ENCODE results near the gene CHMP1A. TPM values are rescaled to one million over a fixed set of nuclear protein-coding genes. Genes with fewer than 3 reads are reported as not detected.

Gene CHMP1A
- total and polyA plus RNA-seq, 2 experiments from 2014 or later: 42.3 to 81.9 TPM

DNA sequence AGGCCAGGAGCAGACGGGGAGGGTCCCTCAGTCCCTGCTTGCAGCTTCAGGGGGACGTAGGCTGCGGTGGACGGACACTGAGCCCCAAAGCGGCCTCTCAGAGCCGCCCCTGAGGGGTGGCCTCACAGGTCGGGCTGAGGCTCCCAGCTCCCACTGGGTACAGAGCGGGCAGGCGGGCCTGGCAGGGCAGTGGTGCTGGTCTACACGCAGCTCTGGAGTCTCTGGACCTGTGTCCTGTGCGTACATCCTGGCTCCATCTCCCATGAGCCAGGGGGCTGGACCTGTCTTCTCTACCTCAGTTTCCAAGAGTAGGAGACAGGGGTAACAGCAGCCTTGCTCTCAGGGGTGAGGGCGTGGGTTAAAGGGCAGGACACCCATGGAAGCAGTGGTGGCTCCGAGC is 42.3 kb downstream of the CHMP1A start (continued):
- TF ChIP-seq, protein P1, sequence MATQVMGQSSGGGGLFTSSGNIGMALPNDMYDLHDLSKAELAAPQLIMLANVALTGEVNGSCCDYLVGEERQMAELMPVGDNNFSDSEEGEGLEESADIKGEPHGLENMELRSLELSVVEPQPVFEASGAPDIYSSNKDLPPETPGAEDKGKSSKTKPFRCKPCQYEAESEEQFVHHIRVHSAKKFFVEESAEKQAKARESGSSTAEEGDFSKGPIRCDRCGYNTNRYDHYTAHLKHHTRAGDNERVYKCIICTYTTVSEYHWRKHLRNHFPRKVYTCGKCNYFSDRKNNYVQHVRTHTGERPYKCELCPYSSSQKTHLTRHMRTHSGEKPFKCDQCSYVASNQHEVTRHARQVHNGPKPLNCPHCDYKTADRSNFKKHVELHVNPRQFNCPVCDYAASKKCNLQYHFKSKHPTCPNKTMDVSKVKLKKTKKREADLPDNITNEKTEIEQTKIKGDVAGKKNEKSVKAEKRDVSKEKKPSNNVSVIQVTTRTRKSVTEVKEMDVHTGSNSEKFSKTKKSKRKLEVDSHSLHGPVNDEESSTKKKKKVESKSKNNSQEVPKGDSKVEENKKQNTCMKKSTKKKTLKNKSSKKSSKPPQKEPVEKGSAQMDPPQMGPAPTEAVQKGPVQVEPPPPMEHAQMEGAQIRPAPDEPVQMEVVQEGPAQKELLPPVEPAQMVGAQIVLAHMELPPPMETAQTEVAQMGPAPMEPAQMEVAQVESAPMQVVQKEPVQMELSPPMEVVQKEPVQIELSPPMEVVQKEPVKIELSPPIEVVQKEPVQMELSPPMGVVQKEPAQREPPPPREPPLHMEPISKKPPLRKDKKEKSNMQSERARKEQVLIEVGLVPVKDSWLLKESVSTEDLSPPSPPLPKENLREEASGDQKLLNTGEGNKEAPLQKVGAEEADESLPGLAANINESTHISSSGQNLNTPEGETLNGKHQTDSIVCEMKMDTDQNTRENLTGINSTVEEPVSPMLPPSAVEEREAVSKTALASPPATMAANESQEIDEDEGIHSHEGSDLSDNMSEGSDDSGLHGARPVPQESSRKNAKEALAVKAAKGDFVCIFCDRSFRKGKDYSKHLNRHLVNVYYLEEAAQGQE (IDR thresholded peaks at IDR 0.05; ENCODE audit: unreplicated experiment): no peak
- no peak for TF ChIP-seq ZNF331 (CRISPR knock-in tag; IDR thresholded peaks at IDR 0.05; ENCODE audit: low read depth)

DNA sequence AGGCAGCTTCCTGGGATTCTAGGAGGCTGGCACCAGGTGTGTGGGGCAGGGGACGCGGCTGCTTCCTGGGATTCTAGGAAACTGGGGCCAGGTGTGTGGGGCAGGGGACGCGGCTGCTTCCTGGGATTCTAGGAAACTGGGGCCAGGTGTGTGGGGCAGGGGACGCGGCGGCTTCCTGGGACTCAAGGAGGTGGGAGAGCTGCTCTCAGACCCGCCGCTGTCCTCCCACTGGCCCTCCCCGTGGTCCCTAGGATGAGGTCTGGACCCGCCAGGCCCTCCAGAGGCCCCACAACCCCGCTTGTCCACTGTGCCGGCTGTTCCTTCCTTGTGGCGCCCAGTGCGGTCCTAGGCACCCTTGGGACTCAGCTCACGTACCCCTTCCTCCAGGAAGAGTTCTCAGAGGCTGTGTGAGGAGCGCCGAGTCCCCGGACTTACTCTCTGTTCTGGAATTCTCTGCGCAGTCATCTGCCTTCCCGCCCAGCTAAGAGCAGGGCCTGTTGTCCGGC is 43.5 kb downstream of the CHMP1A start:
- Mint-ChIP-seq H3K36me3 (ENCODE audit: low read depth) (no peaks in the 10 kb centered on the region; the same call in 2 of the 3 replicates), H3K4me3 (no peak overlapping the region), H3K27me3 (ENCODE audit: insufficient read depth, low read depth, poor library complexity) (peaks cover 9% of the 10 kb centered on the region), H3K9me3 (peaks cover 3% of the 10 kb centered on the region; the same call in 2 of the 3 replicates), H3K27ac (no peak overlapping the region), H3K4me1 (peaks cover 12% of the 10 kb centered on the region)
- H3K27me3 ChIP-seq (ENCODE audit: insufficient read depth): no peaks in the 10 kb centered on the region
- H3K79me2 ChIP-seq (replicated peaks; ENCODE audit: insufficient read depth): no peaks in the 10 kb centered on the region
- no peaks in the 10 kb centered on the region for H3F3A ChIP-seq (replicated peaks; ENCODE audit: low read depth)
- H3K36me3 ChIP-seq (ENCODE audit: insufficient read depth): no peaks in the 10 kb centered on the region
- no peak for DNase-seq (ENCODE audit: low spot score)
- no peak overlapping the region for H3K4me2 ChIP-seq
- no peaks in the 10 kb centered on the region for H3K9me2 ChIP-seq (ENCODE audit: insufficient read depth)
- no peak for ATAC-seq
- H2AFZ ChIP-seq: no peak overlapping the region
- H4K20me1 ChIP-seq (replicated peaks; ENCODE audit: insufficient read depth): no peaks in the 10 kb centered on the region
- no peaks in the 10 kb centered on the region; the same call in 1 of the 2 replicates for H3K4me1 ChIP-seq (ENCODE audit: insufficient read depth)
- no peak overlapping the region for H3K27ac ChIP-seq (ENCODE audit: low read depth)
- no peak for TF ChIP-seq CREB1 (CRISPR knock-in tag; IDR thresholded peaks at IDR 0.05; ENCODE audit: low read depth)
- TF ChIP-seq ZNF114 (CRISPR knock-in tag; IDR thresholded peaks at IDR 0.05): no peak
- TF ChIP-seq, protein P2, sequence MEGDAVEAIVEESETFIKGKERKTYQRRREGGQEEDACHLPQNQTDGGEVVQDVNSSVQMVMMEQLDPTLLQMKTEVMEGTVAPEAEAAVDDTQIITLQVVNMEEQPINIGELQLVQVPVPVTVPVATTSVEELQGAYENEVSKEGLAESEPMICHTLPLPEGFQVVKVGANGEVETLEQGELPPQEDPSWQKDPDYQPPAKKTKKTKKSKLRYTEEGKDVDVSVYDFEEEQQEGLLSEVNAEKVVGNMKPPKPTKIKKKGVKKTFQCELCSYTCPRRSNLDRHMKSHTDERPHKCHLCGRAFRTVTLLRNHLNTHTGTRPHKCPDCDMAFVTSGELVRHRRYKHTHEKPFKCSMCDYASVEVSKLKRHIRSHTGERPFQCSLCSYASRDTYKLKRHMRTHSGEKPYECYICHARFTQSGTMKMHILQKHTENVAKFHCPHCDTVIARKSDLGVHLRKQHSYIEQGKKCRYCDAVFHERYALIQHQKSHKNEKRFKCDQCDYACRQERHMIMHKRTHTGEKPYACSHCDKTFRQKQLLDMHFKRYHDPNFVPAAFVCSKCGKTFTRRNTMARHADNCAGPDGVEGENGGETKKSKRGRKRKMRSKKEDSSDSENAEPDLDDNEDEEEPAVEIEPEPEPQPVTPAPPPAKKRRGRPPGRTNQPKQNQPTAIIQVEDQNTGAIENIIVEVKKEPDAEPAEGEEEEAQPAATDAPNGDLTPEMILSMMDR (conservative IDR thresholded peaks at IDR 0.05; ENCODE audit: low read depth in 2 of 2): no peak
- TF ChIP-seq, protein P1 (IDR thresholded peaks at IDR 0.05; ENCODE audit: unreplicated experiment): no peak
- TF ChIP-seq STAT1 (IDR thresholded peaks at IDR 0.05; ENCODE audit: unreplicated experiment): no peak
- no peak for TF ChIP-seq EZH2phosphoT487 (IDR thresholded peaks at IDR 0.05; ENCODE audit: unreplicated experiment)
- no peak for TF ChIP-seq ZNF331 (CRISPR knock-in tag; IDR thresholded peaks at IDR 0.05; ENCODE audit: low read depth)
- TF ChIP-seq, protein P3, sequence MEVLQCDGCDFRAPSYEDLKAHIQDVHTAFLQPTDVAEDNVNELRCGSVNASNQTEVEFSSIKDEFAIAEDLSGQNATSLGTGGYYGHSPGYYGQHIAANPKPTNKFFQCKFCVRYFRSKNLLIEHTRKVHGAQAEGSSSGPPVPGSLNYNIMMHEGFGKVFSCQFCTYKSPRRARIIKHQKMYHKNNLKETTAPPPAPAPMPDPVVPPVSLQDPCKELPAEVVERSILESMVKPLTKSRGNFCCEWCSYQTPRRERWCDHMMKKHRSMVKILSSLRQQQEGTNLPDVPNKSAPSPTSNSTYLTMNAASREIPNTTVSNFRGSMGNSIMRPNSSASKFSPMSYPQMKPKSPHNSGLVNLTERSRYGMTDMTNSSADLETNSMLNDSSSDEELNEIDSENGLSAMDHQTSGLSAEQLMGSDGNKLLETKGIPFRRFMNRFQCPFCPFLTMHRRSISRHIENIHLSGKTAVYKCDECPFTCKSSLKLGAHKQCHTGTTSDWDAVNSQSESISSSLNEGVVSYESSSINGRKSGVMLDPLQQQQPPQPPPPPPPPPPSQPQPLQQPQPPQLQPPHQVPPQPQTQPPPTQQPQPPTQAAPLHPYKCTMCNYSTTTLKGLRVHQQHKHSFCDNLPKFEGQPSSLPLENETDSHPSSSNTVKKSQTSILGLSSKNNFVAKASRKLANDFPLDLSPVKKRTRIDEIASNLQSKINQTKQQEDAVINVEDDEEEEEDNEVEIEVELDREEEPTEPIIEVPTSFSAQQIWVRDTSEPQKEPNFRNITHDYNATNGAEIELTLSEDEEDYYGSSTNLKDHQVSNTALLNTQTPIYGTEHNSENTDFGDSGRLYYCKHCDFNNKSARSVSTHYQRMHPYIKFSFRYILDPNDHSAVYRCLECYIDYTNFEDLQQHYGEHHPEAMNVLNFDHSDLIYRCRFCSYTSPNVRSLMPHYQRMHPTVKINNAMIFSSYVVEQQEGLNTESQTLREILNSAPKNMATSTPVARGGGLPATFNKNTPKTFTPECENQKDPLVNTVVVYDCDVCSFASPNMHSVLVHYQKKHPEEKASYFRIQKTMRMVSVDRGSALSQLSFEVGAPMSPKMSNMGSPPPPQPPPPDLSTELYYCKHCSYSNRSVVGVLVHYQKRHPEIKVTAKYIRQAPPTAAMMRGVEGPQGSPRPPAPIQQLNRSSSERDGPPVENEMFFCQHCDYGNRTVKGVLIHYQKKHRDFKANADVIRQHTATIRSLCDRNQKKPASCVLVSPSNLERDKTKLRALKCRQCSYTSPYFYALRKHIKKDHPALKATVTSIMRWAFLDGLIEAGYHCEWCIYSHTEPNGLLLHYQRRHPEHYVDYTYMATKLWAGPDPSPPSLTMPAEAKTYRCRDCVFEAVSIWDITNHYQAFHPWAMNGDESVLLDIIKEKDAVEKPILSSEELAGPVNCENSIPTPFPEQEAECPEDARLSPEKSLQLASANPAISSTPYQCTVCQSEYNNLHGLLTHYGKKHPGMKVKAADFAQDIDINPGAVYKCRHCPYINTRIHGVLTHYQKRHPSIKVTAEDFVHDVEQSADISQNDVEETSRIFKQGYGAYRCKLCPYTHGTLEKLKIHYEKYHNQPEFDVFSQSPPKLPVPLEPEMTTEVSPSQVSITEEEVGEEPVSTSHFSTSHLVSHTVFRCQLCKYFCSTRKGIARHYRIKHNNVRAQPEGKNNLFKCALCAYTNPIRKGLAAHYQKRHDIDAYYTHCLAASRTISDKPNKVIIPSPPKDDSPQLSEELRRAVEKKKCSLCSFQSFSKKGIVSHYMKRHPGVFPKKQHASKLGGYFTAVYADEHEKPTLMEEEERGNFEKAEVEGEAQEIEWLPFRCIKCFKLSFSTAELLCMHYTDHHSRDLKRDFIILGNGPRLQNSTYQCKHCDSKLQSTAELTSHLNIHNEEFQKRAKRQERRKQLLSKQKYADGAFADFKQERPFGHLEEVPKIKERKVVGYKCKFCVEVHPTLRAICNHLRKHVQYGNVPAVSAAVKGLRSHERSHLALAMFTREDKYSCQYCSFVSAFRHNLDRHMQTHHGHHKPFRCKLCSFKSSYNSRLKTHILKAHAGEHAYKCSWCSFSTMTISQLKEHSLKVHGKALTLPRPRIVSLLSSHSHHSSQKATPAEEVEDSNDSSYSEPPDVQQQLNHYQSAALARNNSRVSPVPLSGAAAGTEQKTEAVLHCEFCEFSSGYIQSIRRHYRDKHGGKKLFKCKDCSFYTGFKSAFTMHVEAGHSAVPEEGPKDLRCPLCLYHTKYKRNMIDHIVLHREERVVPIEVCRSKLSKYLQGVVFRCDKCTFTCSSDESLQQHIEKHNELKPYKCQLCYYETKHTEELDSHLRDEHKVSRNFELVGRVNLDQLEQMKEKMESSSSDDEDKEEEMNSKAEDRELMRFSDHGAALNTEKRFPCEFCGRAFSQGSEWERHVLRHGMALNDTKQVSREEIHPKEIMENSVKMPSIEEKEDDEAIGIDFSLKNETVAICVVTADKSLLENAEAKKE (CRISPR knock-in tag; IDR thresholded peaks at IDR 0.05): no peak
- TF ChIP-seq POLR2AphosphoS5 (IDR thresholded peaks at IDR 0.05; ENCODE audit: low read depth): no peak
- no peak overlapping the region for H3K4me3 ChIP-seq

Measured in GM23338 (cell line).